Astrocyte (in vitro differentiated cells and primary cell): ENCODE measurements around the gene HTT-AS. TPM values are rescaled to one million over a fixed set of nuclear protein-coding genes. Genes with fewer than 3 reads are reported as not detected.
"Not testable (repeated sequence)": the region's sequence is repeated elsewhere in the genome, so short reads cannot be mapped to it uniquely, and the experiment has no call there.

Experiments used
- DNase-seq: peaks from one replicate; pipeline ENCODE4 v3.0.0-alpha.2; 2010; ENCODE audit warnings: low read depth
- FAIRE-seq: peaks from 2 replicates; lab custom pipeline; 2011; peaks lifted over from hg19 to GRCh38; lab: Jason Lieb, UNC
- H2AFZ ChIP-seq: 2 replicates; pipeline ENCODE4 v1.6.0; 2012; ENCODE audit warnings: low read depth, low read length, inconsistent platforms
- H3K27ac ChIP-seq: 2 replicates; pipeline ENCODE4 v1.5.1; 2011; ENCODE audit warnings: low read depth, low read length, inconsistent platforms
- H3K27me3 ChIP-seq: 2 replicates; pipeline ENCODE4 v1.6.0; 2011; ENCODE audit warnings: low read length, inconsistent platforms; ENCODE audit not compliant: insufficient read depth
- H3K36me3 ChIP-seq: 2 replicates; pipeline ENCODE4 v1.5.1; 2011; ENCODE audit warnings: low read length, inconsistent platforms; ENCODE audit not compliant: insufficient read depth
- H3K4me1 ChIP-seq: 2 replicates; pipeline ENCODE4 v1.5.1; 2011; ENCODE audit warnings: low read length, inconsistent platforms; ENCODE audit not compliant: insufficient read depth
- H3K4me2 ChIP-seq: 2 replicates; pipeline ENCODE4 v1.6.0; 2012; ENCODE audit warnings: low read length, inconsistent platforms
- H3K4me3 ChIP-seq: 2 replicates; pipeline ENCODE4 v1.5.1; 2011; ENCODE audit warnings: low read depth, mild to moderate bottlenecking, low read length, inconsistent platforms; ENCODE audit not compliant: insufficient read depth
- H3K79me2 ChIP-seq: 2 replicates; pipeline ENCODE4 v1.6.0; 2012; ENCODE audit warnings: mild to moderate bottlenecking, low read length, inconsistent platforms; ENCODE audit not compliant: insufficient read depth
- H3K9ac ChIP-seq: 2 replicates; pipeline ENCODE4 v1.6.0; 2012; ENCODE audit warnings: mild to moderate bottlenecking, low read length, inconsistent platforms
- H3K9me3 ChIP-seq: 2 replicates; pipeline ENCODE4 v1.5.1; 2012; ENCODE audit warnings: low read depth, mild to moderate bottlenecking, low read length, inconsistent platforms; ENCODE audit not compliant: insufficient read depth
- H4K20me1 ChIP-seq: 2 replicates; pipeline ENCODE4 v1.6.0; 2012; ENCODE audit warnings: low read length, inconsistent platforms; ENCODE audit not compliant: insufficient read depth
- H3K27ac Mint-ChIP-seq: one replicate; pipeline ENCODE4 v1.8.0; 2021; ENCODE audit warnings: mild to moderate bottlenecking, mixed read lengths; ENCODE audit not compliant: unreplicated experiment
- H3K27me3 Mint-ChIP-seq: one replicate; pipeline ENCODE4 v1.8.0; 2021; ENCODE audit warnings: low read depth, mixed read lengths; ENCODE audit not compliant: unreplicated experiment
- H3K36me3 Mint-ChIP-seq: one replicate; pipeline ENCODE4 v1.8.0; 2021; ENCODE audit warnings: low read depth, mixed read lengths; ENCODE audit not compliant: unreplicated experiment
- H3K4me1 Mint-ChIP-seq: one replicate; pipeline ENCODE4 v1.8.0; 2021; ENCODE audit warnings: low read depth, mixed read lengths; ENCODE audit not compliant: unreplicated experiment
- H3K4me3 Mint-ChIP-seq: one replicate; pipeline ENCODE4 v1.8.0; 2021; ENCODE audit warnings: mild to moderate bottlenecking, moderate library complexity, mixed read lengths; ENCODE audit not compliant: unreplicated experiment
- H3K9me3 Mint-ChIP-seq: one replicate; pipeline ENCODE4 v1.8.0; 2021; ENCODE audit warnings: mild to moderate bottlenecking, mixed read lengths; ENCODE audit not compliant: unreplicated experiment
- CTCF ChIP-seq: IDR thresholded peaks from 2 replicates; pipeline ENCODE4 v1.5.1; 2011; ENCODE audit warnings: low read depth, mild to moderate bottlenecking, inconsistent platforms, low read length, moderate library complexity; ENCODE audit not compliant: insufficient read depth
- EZH2 ChIP-seq: IDR thresholded peaks from 2 replicates; pipeline ENCODE4 v1.6.1; 2012; ENCODE audit warnings: mild to moderate bottlenecking, low read length, inconsistent platforms; ENCODE audit not compliant: insufficient read depth
- total RNA-seq: library from RNA; stranded (reverse); gene quantifications from 2 replicates; pipeline ENCODE4 v1.2.1, GENCODE V29; 2021

Gene HTT-AS
- total RNA-seq, 1 donor from 2014 or later: not detected

- peaks cover 12% of the 10 kb centered on the region for H3K9me3 Mint-ChIP-seq
- Histone ChIP-seq H3K36me3 (no peaks in the 10 kb centered on the region), H3K27ac (no peak overlapping the region), H3K4me2 (no peak overlapping the region), H3K4me1 (no peaks in the 10 kb centered on the region), H3K9me3 (peaks cover 8% of the 10 kb centered on the region), H3K4me3 (no peak overlapping the region), H3K9ac (no peak overlapping the region), H3K27me3 (peaks cover 2% of the 10 kb centered on the region), H2AFZ (no peak overlapping the region), H3K79me2 (no peaks in the 10 kb centered on the region), H4K20me1 (no peaks in the 10 kb centered on the region)
- DNase-seq (no peak), FAIRE-seq (no peak)
- no peaks in the 10 kb centered on the region for H3K4me1 Mint-ChIP-seq
- no peak overlapping the region for H3K27ac Mint-ChIP-seq
- no peak for TF ChIP-seq EZH2
- no peak for TF ChIP-seq CTCF
- H3K27me3 Mint-ChIP-seq: peaks cover 20% of the 10 kb centered on the region
- no peak overlapping the region for H3K4me3 Mint-ChIP-seq
- H3K36me3 Mint-ChIP-seq: no peaks in the 10 kb centered on the region
Observed at GRCh38 chr4:3054169-3054759, 20.1 kb downstream of the HTT-AS start.

DNA sequence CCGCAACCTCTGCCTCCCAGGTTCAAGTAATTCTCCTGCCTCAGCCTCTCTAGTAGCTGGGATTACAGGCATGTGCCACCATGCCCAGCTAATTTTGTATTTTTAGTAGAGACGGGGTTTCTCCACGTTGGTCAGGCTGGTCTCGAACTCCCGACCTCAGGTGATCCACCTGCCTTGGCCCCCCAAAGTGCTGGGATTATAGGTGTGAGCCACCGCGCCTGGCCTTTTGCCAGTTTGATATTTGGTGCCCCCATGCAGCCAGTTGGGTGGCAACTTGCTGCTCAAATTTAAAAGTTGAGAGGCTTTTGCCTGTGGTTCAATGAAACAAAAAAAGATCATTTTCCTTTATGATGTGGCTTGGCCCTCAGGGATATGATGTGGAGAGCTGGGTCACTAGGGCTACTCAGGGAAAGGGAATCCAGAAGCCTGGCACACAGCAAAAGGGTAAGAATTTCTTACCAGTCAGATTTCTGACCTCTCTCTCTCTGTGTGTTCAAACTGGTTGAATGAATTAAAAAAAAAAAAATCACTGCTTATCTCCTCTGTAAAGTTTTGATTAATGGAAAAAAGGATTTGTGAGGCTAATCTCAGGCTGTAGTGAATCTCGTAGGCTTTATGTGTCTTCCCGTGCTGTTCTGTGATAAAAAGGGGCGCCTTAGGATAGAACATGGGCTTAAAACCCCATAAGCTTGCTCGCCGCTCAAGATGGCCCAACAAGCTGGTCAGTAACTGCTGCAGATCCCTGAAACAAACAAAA lies 23.0 kb downstream of the HTT-AS start:
- not testable (repeated sequence) for H4K20me1 ChIP-seq, H3K79me2 ChIP-seq, H3K36me3 Mint-ChIP-seq, H3K4me3 Mint-ChIP-seq, FAIRE-seq, H3K4me3 ChIP-seq, H3K9ac ChIP-seq, H3K9me3 Mint-ChIP-seq, H3K9me3 ChIP-seq, H3K27ac ChIP-seq, H2AFZ ChIP-seq, H3K4me1 ChIP-seq, H3K27ac Mint-ChIP-seq, DNase-seq, H3K27me3 ChIP-seq, H3K4me2 ChIP-seq, H3K36me3 ChIP-seq, H3K4me1 Mint-ChIP-seq
- peaks cover 20% of the 10 kb centered on the region for H3K27me3 Mint-ChIP-seq

DNA sequence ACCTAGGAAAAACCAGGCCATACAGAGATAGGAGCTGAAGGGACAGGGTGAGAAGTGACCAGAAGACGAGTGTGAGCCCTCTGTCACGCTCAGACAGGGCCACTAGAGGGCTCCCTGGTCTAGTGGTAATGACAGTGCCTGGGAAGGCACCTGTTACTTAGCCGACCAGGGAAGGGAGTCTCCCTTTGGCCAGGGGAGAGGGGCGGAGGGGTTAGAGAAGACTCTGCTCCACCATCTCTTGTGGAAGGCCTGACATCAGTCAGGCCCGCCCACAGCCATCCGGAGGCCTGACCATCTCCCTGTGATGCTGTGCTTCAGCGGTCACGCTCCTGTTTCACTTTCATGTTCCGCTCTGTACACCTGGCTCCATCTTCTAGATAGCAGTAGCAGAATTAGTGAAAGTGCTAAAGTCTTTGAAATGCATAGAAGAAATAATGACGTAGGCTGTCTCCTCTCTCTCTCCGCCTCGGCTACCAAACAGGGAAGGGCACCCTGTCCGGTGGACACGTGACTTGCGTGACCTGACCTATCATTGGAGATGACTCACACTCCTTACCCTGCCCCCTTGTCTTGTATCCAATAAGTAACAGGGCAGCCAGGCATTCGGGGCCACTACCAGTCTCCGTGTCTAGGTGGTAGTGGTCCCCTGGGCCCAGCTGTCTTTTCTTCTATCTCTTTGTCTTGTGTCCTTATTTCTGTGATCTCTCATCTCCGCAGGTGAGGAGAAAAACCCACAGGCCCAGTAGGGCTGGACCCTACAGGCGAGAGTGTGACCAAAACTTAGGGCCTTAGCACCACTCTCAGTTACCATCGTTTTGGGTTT lies 26.7 kb downstream of the HTT-AS start:
- no peak overlapping the region for H3K27ac Mint-ChIP-seq
- H3K4me1 Mint-ChIP-seq: no peaks in the 10 kb centered on the region
- Histone ChIP-seq H3K79me2 (no peaks in the 10 kb centered on the region), H3K9ac (no peak overlapping the region), H3K9me3 (no peaks in the 10 kb centered on the region), H2AFZ (no peak overlapping the region), H3K36me3 (no peaks in the 10 kb centered on the region), H3K4me2 (no peak overlapping the region), H4K20me1 (no peaks in the 10 kb centered on the region), H3K4me3 (no peak overlapping the region), H3K27ac (no peak overlapping the region), H3K27me3 (peaks cover 7% of the 10 kb centered on the region), H3K4me1 (no peaks in the 10 kb centered on the region)
- peaks cover 26% of the 10 kb centered on the region for H3K27me3 Mint-ChIP-seq
- DNase-seq (no peak), FAIRE-seq (no peak)
- H3K4me3 Mint-ChIP-seq: no peak overlapping the region
- no peak for TF ChIP-seq EZH2
- TF ChIP-seq CTCF: peak; percentile 42
- H3K9me3 Mint-ChIP-seq: peaks cover 2% of the 10 kb centered on the region
- no peaks in the 10 kb centered on the region for H3K36me3 Mint-ChIP-seq
